Dedifferentiated amniotic fluid mesenchymal stem cell (primary cell): ENCODE measurements around the gene RBMXL3.
A peak's percentile ranks its signal among the peaks of the same experiment; 100 is the strongest.
"Not testable (repeated sequence)": the region's sequence is repeated elsewhere in the genome, so short reads cannot be mapped to it uniquely, and the experiment has no call there.

Source experiments
- DNase-seq: peaks from one replicate; pipeline ENCODE4 v3.0.0-alpha.2; 2016; ENCODE audit errors: extremely low spot score

Gene RBMXL3

DNA sequence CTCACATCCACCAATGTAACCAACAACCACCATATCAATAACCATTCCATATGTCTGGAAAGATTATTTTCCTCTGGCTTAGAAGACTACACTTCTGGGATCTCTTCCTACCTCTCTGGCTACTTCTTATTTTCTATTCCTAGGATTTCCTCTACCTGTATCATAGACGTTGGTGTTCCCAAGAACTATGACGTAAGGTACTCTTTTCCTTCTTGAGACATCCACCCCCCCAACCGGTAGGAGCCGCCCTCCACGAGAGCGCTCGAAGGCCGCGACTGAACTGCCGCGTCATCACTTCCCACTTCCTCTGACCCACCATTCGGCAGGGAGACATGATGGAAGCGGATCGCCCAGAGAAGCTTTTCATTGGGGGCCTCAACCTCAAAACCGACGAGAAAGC is at the start of gene RBMXL3:
Gene RBMXL3 (plus strand): TSS at position 301 of the 400 bp plus-strand sequence. CDS start 32 bp downstream, at position 333.
- no peak for DNase-seq

DNA sequence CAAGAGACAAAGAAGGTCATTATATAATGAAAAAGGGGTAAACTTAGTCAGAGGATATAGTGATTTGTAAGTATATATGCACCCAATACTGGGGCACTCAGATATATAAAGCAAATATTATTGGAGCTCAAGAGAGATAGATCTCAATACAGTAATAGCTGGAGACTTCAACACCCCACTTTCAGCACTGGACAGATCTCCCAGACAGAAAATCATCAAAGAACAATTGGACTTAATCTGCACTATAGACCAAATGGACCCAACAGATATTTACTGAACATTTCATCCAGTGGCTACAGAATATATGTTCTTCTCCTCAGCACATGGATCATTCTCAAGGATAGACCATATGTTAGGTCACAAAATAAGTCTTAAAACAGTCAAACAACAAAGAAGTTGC is 47.2 kb upstream of the RBMXL3 start:
- no peak for DNase-seq

DNA sequence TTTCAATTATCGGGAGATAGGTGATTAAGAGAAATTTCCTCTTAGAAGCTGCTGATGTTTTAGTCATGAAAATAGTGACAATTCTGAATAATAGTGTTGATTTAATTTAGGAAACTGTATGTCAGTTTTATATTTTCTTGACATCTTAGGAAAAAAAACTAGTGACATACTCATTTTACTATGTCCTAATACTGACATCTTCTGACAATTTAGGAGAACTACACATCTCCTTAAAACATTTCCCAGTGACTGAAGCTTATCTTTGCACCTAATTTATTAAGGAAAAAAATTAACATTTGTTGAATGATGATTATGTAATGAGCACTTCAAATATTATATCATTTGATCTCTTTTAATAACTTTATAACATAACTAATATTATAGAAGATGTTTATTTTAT is 42.0 kb upstream of the RBMXL3 start:
- DNase-seq: no peak

DNA sequence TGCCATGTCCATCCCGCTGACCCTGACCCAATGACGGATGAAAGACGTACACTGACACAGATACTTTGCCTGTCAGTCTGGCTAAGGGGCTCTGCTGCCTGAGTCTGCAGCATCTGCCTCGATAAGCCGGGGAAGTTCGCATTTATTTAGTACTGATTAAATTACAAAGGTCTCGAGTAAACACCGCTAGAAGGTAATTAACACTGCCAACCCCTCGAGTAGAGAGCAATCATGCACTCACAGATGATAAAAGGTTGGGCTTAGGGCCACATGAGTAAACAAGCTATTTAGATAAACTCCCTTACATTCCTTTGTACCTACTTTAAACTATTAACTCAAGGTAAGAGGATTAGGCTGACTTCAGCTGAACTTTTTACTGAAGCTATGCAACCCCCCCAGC is 16.0 kb upstream of the RBMXL3 start:
- no peak for DNase-seq

DNA sequence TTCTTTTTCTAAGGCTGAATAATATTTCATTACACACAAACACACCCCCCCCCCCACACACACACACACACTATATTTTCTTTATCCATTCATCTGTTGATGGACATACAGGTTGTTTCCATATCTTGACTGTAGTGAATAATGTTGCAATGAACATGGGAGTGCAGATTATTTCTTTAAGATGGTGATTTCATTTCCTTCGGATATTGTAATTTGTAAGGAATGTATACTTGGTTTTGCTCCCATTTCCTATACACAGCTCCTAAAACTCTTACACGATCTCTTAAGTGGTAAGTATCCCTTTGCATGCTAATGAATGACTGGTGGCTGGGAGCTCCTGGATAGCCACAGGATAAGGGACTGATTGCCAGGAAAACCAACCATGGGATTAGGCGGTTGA is 14.7 kb upstream of the RBMXL3 start:
- no peak for DNase-seq

DNA sequence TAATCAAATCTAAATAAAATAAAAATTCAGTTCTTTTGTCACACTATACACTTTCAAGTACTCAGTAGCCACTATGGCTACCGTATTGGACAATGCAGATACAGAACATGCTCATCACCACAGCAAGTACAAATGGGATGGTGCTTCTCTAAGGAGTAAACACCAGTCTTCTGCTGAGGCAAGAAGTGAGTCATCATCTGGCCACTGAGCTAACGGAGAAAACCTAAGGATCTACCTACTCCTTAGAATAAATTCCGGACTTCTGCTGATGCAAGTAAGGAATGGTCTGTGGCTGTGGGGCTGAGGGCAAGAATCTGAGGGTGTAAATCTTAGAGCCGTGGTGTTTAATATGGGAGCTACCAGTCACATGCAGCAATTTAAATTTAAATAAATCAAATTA is 11.3 kb upstream of the RBMXL3 start:
- no peak for DNase-seq

DNA sequence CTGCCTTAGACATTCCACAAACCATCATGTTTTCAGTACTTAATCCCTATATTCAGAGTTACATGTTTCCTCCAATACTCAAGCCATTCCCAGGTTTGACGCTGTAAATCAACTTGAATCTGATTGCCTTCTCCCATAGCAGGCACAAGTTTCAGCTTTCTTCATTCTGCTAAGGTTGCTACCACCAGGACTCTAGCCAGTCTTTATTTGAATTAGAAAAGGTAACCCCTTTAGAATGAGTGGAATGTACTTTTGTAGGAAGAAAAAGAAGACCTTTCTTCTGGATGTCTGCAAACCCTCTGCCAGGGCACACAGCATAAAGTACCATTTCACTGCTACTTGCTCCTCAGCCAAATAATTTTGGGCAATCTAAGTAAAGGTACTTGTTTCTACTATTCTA is 10.7 kb upstream of the RBMXL3 start:
- no peak for DNase-seq

DNA sequence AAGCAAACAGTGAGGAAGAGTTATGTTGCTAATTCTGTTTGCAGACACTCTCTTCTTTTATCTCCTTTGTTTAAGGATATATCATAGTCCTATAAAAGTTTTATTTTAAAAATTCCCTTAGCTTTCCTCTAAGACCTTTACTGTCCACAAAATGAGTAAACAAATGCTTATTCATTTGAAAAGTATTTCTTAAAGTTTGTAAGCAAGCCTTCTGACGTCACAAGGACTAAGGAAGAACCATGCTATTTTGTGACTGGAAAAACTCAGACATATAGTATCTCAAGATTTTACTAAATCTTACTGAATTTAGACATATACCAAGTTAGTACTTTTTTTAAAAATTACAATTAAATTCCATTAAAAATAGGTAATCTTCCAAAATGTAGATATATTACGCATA is 5.2 kb upstream of the RBMXL3 start:
- DNase-seq: peak; percentile 18

DNA sequence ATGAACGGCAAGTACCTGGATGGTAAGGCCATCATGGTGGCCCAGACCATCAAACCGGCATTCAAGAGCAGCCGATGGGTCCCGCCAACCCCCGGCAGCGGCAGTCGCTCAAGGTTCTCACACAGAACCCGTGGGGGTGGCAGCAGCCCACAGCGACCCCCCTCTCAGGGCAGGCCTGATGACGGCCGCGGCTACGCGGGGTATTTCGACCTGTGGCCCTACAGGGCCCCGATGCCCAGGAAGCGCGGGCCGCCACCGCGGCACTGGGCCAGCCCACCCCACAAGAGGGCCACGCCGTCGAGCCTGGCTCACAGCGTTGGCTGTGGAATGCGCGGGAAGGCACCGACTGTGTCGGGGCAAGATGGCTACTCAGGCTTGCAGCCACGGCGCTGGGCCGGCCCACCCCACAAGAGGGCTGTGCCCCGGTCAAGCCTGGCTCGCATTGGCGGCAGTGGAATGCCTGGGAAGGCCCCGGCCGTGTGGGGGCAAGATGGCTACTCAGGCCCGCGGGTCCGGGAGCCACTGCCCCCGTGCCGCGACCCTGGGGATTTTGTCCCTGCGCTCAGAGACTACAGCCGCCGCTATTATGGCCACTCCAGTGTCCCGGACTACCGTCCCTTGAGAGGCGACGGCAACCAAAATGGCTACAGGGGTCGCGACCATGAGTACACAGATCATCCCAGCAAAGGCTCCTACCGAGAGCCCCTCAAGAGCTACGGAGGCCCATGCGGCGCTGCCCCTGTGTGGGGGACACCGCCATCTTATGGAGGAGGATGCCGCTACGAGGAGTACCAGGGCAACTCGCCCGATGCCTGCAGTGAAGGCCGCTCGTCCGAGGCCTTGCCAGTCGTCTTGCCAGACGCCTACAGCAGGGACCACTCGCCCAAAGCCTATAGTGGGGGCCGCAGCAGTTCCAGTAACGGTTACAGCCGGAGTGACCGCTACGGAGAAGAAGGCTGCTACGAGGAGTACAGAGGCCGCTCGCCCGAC is 731 bp downstream of the RBMXL3 start:
- DNase-seq: no peak

DNA sequence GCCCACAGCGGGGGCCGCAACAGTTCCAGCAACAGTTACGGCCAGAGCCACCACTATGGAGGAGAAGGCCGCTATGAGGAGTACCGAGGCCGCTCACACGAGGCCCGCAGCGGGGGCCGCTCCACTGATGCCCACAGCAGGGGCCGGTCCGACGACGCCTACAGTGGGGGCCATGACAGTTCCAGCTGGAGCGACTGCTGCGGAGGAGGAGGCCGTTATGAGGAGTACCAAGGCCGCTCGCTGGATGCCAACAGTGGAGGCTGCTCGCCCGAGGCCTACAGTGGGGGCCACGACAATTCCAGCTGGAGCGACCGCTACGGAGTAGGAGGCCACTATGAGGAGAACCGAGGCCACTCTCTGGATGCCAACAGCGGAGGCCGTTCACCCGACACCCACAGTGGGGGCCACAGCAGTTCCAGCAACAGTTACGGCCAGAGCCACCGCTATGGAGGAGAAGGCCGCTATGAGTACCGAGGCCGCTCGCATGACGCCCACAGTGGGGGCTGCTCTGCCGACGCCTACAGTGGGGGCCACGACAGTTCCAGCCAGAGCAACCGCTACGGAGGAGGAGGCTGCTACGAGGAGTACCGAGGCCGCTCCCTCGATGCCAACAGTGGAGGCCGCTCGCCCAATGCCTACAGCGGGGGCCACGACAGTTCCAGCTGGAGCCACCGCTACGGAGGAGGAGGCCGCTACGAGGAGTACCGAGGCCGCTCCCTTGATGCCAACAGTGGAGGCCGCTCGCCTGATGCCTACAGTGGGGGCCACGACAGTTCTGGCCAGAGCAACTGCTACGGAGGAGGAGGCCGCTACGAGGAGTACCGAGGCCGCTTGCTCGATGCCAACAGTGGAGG is 1.7 kb downstream of the RBMXL3 start:
- DNase-seq: no peak

DNA sequence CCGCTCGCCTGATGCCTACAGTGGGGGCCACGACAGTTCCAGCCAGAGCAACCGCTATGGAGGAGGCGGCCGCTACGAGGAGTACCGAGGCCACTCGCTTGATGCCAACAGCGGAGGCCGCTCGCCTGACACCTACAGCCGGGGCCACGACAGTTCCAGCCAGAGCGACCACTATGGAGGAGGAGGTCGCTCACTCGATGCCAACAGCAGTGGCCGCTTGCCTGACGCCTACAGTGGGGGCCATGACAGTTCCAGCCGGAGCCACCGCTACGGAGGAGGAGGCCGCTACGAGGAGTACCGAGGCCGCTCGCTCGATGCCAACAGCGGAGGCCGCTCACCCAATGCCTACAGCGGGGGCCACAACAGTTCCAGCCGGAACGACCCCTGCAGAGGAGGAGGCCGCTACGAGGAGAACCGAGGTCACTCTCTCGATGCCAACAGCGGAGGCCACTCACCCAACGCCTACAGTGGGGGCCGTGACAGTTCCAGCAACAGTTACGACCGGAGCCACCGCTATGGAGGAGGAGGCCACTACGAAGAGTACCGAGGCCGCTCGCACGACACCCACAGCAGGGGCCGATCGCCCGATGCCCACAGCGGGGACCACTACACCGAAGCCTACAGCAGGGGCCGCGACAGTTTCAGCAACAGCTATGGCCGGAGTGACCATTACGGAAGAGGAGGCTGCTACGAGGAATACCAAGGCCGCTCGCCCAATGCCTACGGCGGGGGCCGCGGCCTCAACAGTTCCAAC is 2.5 kb downstream of the RBMXL3 start:
- DNase-seq: no peak

DNA sequence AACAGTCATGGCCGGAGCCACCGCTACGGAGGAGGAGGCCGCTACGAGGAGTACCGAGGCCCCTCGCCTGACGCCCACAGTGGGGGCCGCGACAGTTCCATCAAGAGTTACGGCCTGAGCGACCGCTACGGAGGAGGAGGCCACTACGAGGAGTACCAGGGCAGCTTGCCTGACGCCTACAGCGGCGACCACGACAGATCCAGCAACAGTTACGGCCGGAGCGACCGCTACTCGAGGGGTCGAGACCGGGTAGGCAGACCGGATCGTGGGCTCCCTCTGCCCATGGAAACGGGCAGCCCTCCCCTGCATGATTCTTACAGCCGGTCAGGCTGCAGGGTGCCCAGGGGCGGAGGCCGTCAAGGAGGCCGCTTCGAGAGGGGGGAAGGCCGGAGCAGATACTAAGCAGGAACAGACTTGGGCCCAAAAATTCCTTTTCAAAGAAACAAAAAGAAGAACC is 3.1 kb downstream of the RBMXL3 start:
- DNase-seq: no peak

DNA sequence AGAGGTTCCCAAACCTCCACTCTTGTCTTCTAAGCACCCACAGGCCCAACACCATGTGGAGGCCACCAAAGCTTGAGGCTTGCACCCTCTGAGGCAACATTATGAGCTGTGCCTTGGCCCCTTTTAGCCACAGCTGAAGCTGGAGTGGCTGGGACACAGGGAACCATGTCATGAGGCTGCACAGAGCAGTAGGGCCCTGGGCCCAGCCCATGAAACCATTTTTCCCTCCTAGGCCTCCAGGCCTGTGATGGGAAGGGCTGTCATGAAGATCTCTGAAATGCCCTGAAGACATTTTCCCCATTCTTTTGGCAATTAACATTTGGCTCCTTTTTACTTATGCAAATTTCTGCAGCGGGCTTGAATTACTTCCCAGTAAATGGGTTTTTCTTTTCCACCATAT is 14.8 kb downstream of the RBMXL3 start:
- no peak for DNase-seq

DNA sequence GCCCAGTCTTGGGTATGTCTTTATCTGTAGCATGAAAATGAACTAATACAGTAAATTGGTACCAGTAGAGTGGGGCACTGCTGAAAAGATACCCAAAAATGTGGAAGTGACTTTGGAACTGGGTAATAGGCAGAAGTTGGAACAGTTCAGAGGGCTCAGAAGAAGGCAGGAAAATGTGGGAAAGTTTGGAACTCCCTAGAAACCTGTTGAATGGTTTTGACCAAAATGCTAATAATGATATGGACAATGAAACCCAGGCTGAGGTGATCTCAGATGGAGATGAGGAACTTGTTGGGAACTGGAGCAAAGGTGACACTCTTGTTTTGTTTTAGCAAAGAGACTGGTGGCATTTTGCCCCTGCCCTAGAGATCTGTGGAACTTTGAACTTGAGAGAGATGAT is 20.3 kb downstream of the RBMXL3 start:
- not testable (repeated sequence) for DNase-seq

DNA sequence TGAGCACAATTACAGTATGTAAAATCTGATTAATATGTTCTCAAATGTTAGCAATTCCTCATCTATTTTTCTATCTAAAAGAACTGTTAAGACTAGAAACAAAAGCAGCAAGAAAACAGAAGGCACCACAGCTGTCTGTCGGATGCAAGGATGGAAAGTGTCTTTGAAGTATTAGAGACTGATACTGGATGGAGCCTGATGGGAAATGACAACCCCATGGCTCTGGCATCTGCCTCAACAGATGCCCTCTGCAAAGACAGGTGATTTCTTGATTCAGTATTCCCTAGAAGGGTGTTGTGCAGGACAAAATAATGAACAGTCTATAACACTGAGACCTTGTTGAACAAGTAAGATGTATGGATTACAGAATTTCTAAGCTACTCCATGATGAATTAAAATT is 24.9 kb downstream of the RBMXL3 start:
- DNase-seq: no peak

DNA sequence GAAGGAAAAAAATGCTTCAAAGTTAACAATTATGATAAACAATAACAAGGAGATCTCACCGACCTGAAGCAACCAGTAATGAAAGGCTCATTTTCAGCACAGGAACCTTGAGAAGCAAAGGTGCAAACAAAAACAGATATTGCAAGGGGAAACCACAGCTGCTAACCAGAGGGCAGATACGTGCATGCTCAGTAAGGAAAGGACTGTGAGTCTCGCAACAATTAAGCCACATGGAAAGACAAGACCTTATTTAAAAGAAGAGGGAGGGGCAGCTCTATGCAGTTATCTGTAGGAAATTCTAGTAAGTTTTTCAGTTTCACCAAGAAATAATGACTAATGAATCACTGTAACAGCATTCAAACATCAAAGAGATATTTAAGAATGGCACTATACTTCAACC is 25.4 kb downstream of the RBMXL3 start:
- no peak for DNase-seq

DNA sequence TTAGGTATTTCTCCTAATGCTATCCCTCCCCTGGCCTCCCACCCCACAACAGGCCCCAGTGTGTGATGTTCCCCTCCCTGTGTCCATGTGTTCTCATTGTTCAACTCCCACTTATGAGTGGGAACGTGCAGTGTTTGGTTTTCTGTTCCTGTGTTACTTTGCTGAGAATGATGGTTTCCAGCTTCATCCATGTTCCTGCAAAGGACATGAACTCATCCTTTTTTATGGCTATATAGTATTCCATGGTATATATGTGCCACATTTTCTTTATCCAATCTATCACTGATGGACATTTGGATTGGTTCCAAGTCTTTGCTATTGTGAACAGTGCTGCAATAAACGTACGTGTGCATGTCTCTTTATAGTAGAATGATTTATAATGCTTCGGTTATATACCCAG is 28.1 kb downstream of the RBMXL3 start:
- not testable (repeated sequence) for DNase-seq

DNA sequence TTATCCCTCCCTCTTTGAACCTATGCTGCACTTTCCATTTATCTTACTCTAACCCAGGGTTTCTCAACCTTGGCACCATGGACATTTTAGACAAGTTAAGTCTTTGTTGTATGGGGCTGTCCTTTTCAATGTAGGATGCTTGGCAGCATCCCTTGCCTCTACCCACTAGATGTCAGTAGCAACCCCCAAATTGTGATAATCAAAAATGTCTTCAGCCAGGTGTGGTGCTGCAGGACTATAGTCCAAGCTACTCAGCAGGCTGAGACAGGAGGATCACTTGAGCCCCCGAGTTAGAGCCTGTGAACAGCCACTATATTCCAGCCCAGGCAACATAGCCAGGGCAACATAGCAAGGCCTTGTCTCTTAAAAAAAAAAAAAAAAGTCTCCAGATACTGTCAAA is 37.7 kb downstream of the RBMXL3 start:
- DNase-seq: no peak

DNA sequence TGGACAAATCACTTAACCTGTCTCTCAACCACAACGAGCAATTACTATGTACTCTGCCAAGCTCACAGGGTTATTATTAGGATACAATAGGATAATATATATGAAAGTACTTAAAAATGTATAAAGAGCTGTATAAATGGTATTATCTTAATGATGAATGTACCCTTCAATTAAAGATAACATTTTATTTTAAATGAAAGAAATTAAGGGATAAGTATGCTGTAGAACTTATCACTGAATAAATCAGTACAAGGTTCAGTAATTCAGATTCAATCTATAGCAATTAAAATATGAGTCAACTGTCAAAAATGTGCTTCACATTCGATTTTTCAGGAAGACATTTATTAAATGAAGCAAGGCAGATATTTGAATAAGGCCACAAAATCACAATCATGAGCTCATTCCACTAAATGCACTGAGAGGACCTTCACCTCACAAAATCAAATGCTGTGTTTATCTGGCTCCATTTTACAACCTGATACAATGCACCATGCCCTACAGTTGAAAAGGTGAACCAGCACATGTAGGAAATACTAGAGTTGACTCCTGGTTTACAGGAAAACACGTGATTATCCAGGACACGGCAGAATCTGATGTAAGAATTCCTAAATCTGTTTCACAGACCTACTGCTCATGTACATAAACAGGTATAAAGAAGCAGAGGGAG is 40.3 kb downstream of the RBMXL3 start:
- no peak for DNase-seq

DNA sequence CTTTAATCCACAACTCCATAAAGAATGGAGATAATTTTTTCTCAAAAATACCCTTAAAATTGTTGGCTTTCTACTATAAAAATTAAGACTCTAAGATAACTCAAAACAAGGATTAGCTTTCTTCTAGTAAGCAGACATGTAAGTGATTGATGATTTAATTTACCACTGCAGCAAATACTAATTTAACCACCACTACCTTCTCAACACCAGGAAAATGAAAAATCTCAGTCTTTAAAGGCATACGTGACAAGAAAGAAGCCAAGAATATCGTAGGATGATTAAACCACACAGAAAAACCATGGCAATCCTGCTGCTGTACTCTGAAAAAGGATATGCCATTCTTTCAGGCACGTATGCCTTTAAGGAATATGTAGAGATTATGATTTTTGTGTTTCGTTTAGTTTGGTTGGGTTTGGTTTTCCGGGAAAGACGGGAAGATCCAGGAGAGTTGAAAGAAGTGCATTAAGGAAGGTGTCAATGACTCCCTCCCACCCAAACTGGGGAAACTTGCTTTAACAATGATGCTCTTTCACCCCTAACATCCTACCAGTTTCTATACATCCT is 43.8 kb downstream of the RBMXL3 start:
- DNase-seq: no peak
